DMS 273 (cell line): Measurements from ENCODE around the gene RBP3.
A peak's percentile ranks its signal among the peaks of the same experiment; 100 is the strongest.

Experiments
- DNase-seq: peaks from one replicate; lab custom pipeline; 2025; ENCODE audit not compliant: unreplicated experiment; lab: John Stamatoyannopoulos, UW

RBP3 gene

GRCh38 chr10:47348138-47348651, at the start of gene RBP3:
Gene RBP3, plus strand, starts transcription at chr10:47348363. Its CDS starts 122 bp downstream, at chr10:47348485.
- DNase-seq, result no peak

GRCh38 chr10:47298715-47299114, 49.4 kb upstream of the RBP3 start:
- no peak for DNase-seq

- peak; percentile 47 for DNase-seq
These were observed 48.3 kb upstream of the RBP3 start, which contains the start of gene GDF10 for GRCh38 chr10:47299611-47300428. Gene GDF10, plus strand, starts transcription at chr10:47300197. Its CDS starts 455 bp downstream, at chr10:47300652.

- no peak for DNase-seq
These were observed 47.7 kb upstream of the RBP3 start for GRCh38 chr10:47300429-47300931.

- DNase-seq, result no peak
These were observed 46.3 kb upstream of the RBP3 start for GRCh38 chr10:47301833-47302232.

- no peak for DNase-seq
These were observed 45.1 kb upstream of the RBP3 start for GRCh38 chr10:47303105-47303504.

GRCh38 chr10:47303866-47304265, 44.3 kb upstream of the RBP3 start:
- DNase-seq, result no peak

GRCh38 chr10:47305566-47305965, 42.6 kb upstream of the RBP3 start:
- DNase-seq, result no peak

GRCh38 chr10:47306387-47307210, 41.6 kb upstream of the RBP3 start:
- no peak for DNase-seq

- no peak for DNase-seq
These were observed 40.8 kb upstream of the RBP3 start for GRCh38 chr10:47307381-47307780.

- no peak for DNase-seq
These were observed 39.4 kb upstream of the RBP3 start for GRCh38 chr10:47308775-47309174.

- peak; percentile 18 for DNase-seq
These were observed 38.6 kb upstream of the RBP3 start for GRCh38 chr10:47309408-47310089.

GRCh38 chr10:47310090-47310505, 38.1 kb upstream of the RBP3 start:
- DNase-seq, result no peak

GRCh38 chr10:47311193-47311931, 36.8 kb upstream of the RBP3 start:
- peak; percentile 66 for DNase-seq

GRCh38 chr10:47311932-47312662, 36.1 kb upstream of the RBP3 start:
- peak; percentile 85 for DNase-seq

GRCh38 chr10:47312663-47312995, 35.5 kb upstream of the RBP3 start:
- no peak for DNase-seq

- no peak for DNase-seq
These were observed 33.7 kb upstream of the RBP3 start for GRCh38 chr10:47314416-47314970.

- no peak for DNase-seq
These were observed 32.7 kb upstream of the RBP3 start for GRCh38 chr10:47315421-47315820.

- no peak for DNase-seq
These were observed 32.0 kb upstream of the RBP3 start for GRCh38 chr10:47316131-47316530.
